Left lung (tissue), 10 donors: ENCODE measurements around the gene PCSK5. TPM values are rescaled to one million over a fixed set of nuclear protein-coding genes. Genes with fewer than 3 reads are reported as not detected.

Source experiments
- ATAC-seq: fragments of 200-7000 bp; cut with Tn5 transposase; one replicate; pipeline ENCODE4 v1.9.1; 2020; ENCODE audit warnings: moderate library complexity
- DNase-seq, 4 donors: peaks; one replicate each; pipeline ENCODE4 v3.0.0-alpha.2; 2013 to 2020
- H3K27ac ChIP-seq, 2 donors: fragments of 200-600 bp; sonication (generic) in 1 of 2; one replicate each; pipeline versions ENCODE4 v1.5.0 to v1.8.0; 2020 to 2021
- H3K27me3 ChIP-seq, 2 donors: fragments of 200-600 bp; sonication (generic) in 1 of 2; one replicate each; pipeline versions ENCODE4 v1.5.0 to v1.8.0; 2020 to 2021
- H3K36me3 ChIP-seq, 2 donors: fragments of 200-600 bp; sonication (generic) in 1 of 2; one replicate each; pipeline versions ENCODE4 v1.5.0 to v1.8.0; 2020 to 2021
- H3K4me1 ChIP-seq, 2 donors: fragments of 200-600 bp; one replicate each; pipeline ENCODE4 v1.8.0; 2021
- H3K4me3 ChIP-seq, 2 donors: fragments of 200-600 bp; sonication (generic) in 1 of 2; one replicate each; pipeline versions ENCODE4 v1.5.0 to v1.8.0; 2020 to 2021; ENCODE audit warnings: mild to moderate bottlenecking in 1 of 2
- H3K9me3 ChIP-seq, 2 donors: fragments of 200-600 bp; sonication (generic) in 1 of 2; one replicate each; pipeline versions ENCODE4 v1.5.0 to v1.8.0; 2020 to 2021
- CTCF ChIP-seq, 2 donors: fragments of 200-600 bp; sonication (generic) in 1 of 2; IDR thresholded peaks; one replicate each; pipeline versions ENCODE4 v1.5.0 to v1.8.0; 2021; ENCODE audit warnings: antibody characterized with exemption in 2 of 2
- intact Hi-C, 2 donors: fragments of 100-400 bp; cut with DNase I; formaldehyde crosslinking; loops; one replicate each; pipeline versions ENCODE4 v1.11.2 to v1.14.2; 2022
- polyA plus RNA-seq, 6 donors: library from polyadenylated mRNA; unstranded; fragments of 120-200 nt; gene quantifications; one replicate each; pipeline ENCODE4 v1.2.1, GENCODE V29; 2013; ENCODE audit not compliant: insufficient read length in 6 of 6
- total RNA-seq, 2 donors: library from RNA; stranded (reverse); fragmentation: NEBNext Ultra II Directional; extraction: Animal tissue kit (Norgen Biotek cat#: 25700); gene quantifications; one replicate each; pipeline ENCODE4 v1.2.1, GENCODE V29; 2021
- donor health status: DM: no; HTN: yes; CAD: no.
- donor health status: DM: no; HTN: no; CAD: no.

PCSK5 gene
- total and polyA plus RNA-seq, 8 donors, result 6.8 to 20.3 (median 11.3) TPM

- H3K27ac ChIP-seq, result no peak overlapping the region
These were observed 74.0 kb downstream of the PCSK5 start for GRCh38 chr9:75964427-75964826.

GRCh38 chr9:75965231-75965630 is 74.8 kb downstream of the PCSK5 start:
- H3K27ac ChIP-seq, result no peak overlapping the region
- intact Hi-C loops, result no loop called here
- TF ChIP-seq CTCF (IDR thresholded peaks at IDR 0.05), result no peak
- H3K4me3 ChIP-seq, result no peak overlapping the region
- ATAC-seq (no peak), DNase-seq (no peak)
- H3K4me1 ChIP-seq, result no peaks in the 10 kb centered on the region
- no peaks in the 10 kb centered on the region for H3K27me3 ChIP-seq
- no peaks in the 10 kb centered on the region for H3K9me3 ChIP-seq
- no peaks in the 10 kb centered on the region for H3K36me3 ChIP-seq

More at GRCh38 chr9:75964427-75964826, 74.0 kb downstream of the PCSK5 start:
- no peak for DNase-seq
- intact Hi-C loops, result no loop called here
- no peaks in the 10 kb centered on the region for H3K36me3 ChIP-seq
- no peak overlapping the region for H3K4me3 ChIP-seq
- H3K4me1 ChIP-seq, result no peaks in the 10 kb centered on the region
- TF ChIP-seq CTCF (IDR thresholded peaks at IDR 0.05), result no peak
- ATAC-seq, result peak; percentile 78
- no peaks in the 10 kb centered on the region for H3K27me3 ChIP-seq
- H3K9me3 ChIP-seq, result no peaks in the 10 kb centered on the region

- H3K27ac ChIP-seq, result no peak overlapping the region
- intact Hi-C loops, result no loop called here
- no peaks in the 10 kb centered on the region for H3K36me3 ChIP-seq
- H3K27me3 ChIP-seq, result no peaks in the 10 kb centered on the region
- DNase-seq (no peak), ATAC-seq (no peak)
- TF ChIP-seq CTCF (IDR thresholded peaks at IDR 0.05), result no peak
- no peak overlapping the region for H3K4me3 ChIP-seq
- no peaks in the 10 kb centered on the region for H3K4me1 ChIP-seq
- peaks cover 0 to 4% of the 10 kb centered on the region in 2 donors for H3K9me3 ChIP-seq
These were observed 77.1 kb downstream of the PCSK5 start for GRCh38 chr9:75967556-75967955.

- peaks cover 0 to 4% of the 10 kb centered on the region in 2 donors for H3K9me3 ChIP-seq
- H3K27me3 ChIP-seq, result no peaks in the 10 kb centered on the region
- H3K36me3 ChIP-seq, result no peaks in the 10 kb centered on the region
- no peak overlapping the region for H3K4me3 ChIP-seq
- no peaks in the 10 kb centered on the region for H3K4me1 ChIP-seq
- H3K27ac ChIP-seq, result no peak overlapping the region
- TF ChIP-seq CTCF (IDR thresholded peaks at IDR 0.05), result no peak
- DNase-seq (peak in 1 of 4 donors; percentile 37), ATAC-seq (no peak)
- intact Hi-C loops, result no loop called here
These were observed 83.7 kb downstream of the PCSK5 start for GRCh38 chr9:75974016-75974766.

- no peak for DNase-seq
- H3K4me1 ChIP-seq, result no peaks in the 10 kb centered on the region
- peaks cover 0 to 4% of the 10 kb centered on the region in 2 donors for H3K9me3 ChIP-seq
- no peak for TF ChIP-seq CTCF (IDR thresholded peaks at IDR 0.05)
- no peak overlapping the region for H3K27ac ChIP-seq
- intact Hi-C loops, result no loop called here
- no peak overlapping the region for H3K4me3 ChIP-seq
- no peak for ATAC-seq
- no peaks in the 10 kb centered on the region for H3K36me3 ChIP-seq
- H3K27me3 ChIP-seq, result no peaks in the 10 kb centered on the region
These were observed 84.6 kb downstream of the PCSK5 start for GRCh38 chr9:75975071-75975470.
